Measurements from ENCODE around the gene APBB1IP. TPM values are rescaled to one million over a fixed set of nuclear protein-coding genes. Genes with fewer than 3 reads are reported as not detected.

APBB1IP gene
- total and polyA plus RNA-seq, 5 experiments from 2014 or later = 50.0 to 102 (median 68.5) TPM

- Mint-ChIP-seq H3K4me1 (peaks cover 0 to 9% (median 1%) of the 10 kb centered on the region in 4 donors), H3K9me3 (peaks cover 0 to 13% (median 1%) of the 10 kb centered on the region in 9 donors), H3K4me3 (no peak overlapping the region), H3K27ac (peak overlapping the region in 1 of 10 donors; percentile 41), H3K36me3 (peaks cover 0 to 3% (median 0%) of the 10 kb centered on the region in 3 donors), H3K27me3 (no peaks in the 10 kb centered on the region)
- ATAC-seq = no peak
- POLR2A ChIA-PET = no interaction called here
- DNase-seq = no peak
These were observed 14.4 kb upstream of the APBB1IP start for GRCh38 chr10:26423722-26424121.

GRCh38 chr10:26430641-26431163, 7.4 kb upstream of the APBB1IP start:
- Mint-ChIP-seq H3K9me3 (no peaks in the 10 kb centered on the region), H3K36me3 (no peaks in the 10 kb centered on the region), H3K27ac (peak overlapping the region in 6 of 10 donors; percentile 19 to 49 (median 28)), H3K27me3 (no peaks in the 10 kb centered on the region), H3K4me1 (peaks cover 9 to 23% (median 17%) of the 10 kb centered on the region in 4 donors), H3K4me3 (peak overlapping the region in 2 of 10 donors; percentile 32 to 63)
- ATAC-seq = peak in 1 of 2 donors; percentile 52
- no peak for DNase-seq
- POLR2A ChIA-PET = interaction anchor here (0.6 to 1.1 kb wide), 4 partner anchors 8 to 40 kb away, joined by 3 to 6 read pairs (median 4); no protein-coding TSS in a partner anchor

DNA sequence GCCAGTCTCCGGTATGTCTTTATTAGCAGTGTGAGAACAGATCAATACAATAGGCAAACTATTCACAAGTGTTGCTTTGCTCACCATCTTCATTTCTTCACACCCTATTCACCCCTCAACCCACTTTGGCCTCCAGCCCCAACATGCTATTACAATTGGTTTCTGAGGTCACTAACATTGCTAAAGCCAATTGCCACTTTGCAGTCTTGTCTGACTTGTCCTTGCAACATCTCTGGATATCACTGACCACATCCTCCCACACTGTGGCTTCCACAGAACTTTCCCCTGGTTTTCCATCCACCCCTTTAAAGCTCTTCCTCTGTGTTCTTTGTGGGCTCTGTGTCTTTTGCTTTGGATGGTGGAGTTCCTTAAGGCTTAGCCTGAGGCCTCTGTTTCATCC, 5.2 kb upstream of the APBB1IP start:
- DNase-seq (no peak), ATAC-seq (no peak)
- no peaks in the 10 kb centered on the region for H3K9me3 Mint-ChIP-seq
- POLR2A ChIA-PET = no interaction called here
- no peaks in the 10 kb centered on the region for H3K27me3 Mint-ChIP-seq
- peaks cover 24 to 41% (median 37%) of the 10 kb centered on the region in 4 donors for H3K4me1 Mint-ChIP-seq
- no peak overlapping the region for H3K27ac Mint-ChIP-seq
- no peak overlapping the region for H3K4me3 Mint-ChIP-seq
- H3K36me3 Mint-ChIP-seq = no peaks in the 10 kb centered on the region

GRCh38 chr10:26435852-26436251, 2.3 kb upstream of the APBB1IP start:
- DNase-seq (no peak), ATAC-seq (no peak)
- Mint-ChIP-seq H3K4me3 (peak overlapping the region in 9 of 10 donors; percentile 17 to 85 (median 43)), H3K27ac (peak overlapping the region; percentile 79 to 97 (median 94)), H3K36me3 (peaks cover 0 to 12% (median 0%) of the 10 kb centered on the region in 3 donors), H3K4me1 (peaks cover 24 to 37% (median 30%) of the 10 kb centered on the region in 4 donors), H3K27me3 (no peaks in the 10 kb centered on the region), H3K9me3 (no peaks in the 10 kb centered on the region)
- POLR2A ChIA-PET = interaction anchor here (0.6 to 4.1 kb wide), 5 partner anchors 12 to 51 kb away, joined by 3 to 40 read pairs (median 5); no protein-coding TSS in a partner anchor

- no peaks in the 10 kb centered on the region for H3K9me3 Mint-ChIP-seq
- no peaks in the 10 kb centered on the region for H3K27me3 Mint-ChIP-seq
- H3K36me3 Mint-ChIP-seq = peaks cover 0 to 12% (median under 1%) of the 10 kb centered on the region in 3 donors
- POLR2A ChIA-PET = interaction anchor here (2.0 to 4.1 kb wide), 6 partner anchors 11 to 53 kb away, joined by 6 to 40 read pairs (median 13); no protein-coding TSS in a partner anchor
- H3K4me3 Mint-ChIP-seq = peak overlapping the region in 8 of 10 donors; percentile 40 to 99 (median 75)
- DNase-seq = no peak
- peaks cover 29 to 47% (median 37%) of the 10 kb centered on the region in 4 donors for H3K4me1 Mint-ChIP-seq
- H3K27ac Mint-ChIP-seq = peak overlapping the region; percentile 90 to 99 (median 94)
- ATAC-seq = no peak
These were observed 1.3 kb upstream of the APBB1IP start for GRCh38 chr10:26436848-26437247.

DNA sequence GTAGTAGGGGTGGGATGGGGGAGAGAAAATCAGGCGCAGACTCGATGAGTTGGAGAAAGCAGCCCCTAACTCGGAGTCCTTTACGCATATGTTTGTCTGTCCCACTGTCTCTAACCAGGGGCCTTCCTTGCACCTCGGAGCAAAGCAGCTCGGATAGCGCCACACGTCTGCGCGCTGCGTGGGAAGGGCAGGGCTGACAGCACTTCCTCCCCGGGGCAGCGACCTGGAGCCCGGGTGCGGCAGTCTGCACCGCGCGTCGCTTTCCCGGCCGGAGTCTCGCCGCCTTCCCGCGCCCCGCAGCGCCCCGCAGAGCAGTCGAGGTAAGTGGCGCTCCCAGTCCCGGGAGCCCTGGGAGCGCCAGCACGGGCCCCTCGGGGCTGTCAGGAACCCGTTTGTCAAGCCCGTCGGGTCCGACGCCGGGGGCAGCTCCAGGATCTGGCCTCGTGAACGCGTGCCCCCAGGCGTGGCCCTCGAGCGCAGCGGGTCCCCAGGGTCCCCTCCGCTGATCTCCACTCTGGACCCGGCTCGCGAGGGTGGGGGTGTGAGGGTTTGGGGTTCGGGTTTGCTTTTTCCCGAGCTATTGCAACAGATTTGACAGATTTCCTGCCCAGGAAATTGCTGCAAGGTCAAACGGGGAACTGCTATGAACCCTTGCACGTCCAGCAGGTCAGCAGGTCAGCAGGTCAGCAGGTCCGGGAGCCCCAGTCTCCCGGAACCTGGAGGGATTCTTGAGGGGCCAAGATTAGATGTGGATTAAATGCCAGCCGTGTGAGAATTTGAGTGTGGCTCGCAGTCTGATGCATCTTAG, 597 bp downstream of the APBB1IP start:
- Mint-ChIP-seq H3K27ac (peak overlapping the region; percentile 90 to 99 (median 98)), H3K9me3 (peaks cover 0 to 2% (median 0%) of the 10 kb centered on the region in 9 donors), H3K4me1 (peaks cover 32 to 64% (median 54%) of the 10 kb centered on the region in 4 donors), H3K27me3 (no peaks in the 10 kb centered on the region), H3K36me3 (peaks cover 3 to 12% (median 7%) of the 10 kb centered on the region in 3 donors), H3K4me3 (peak overlapping the region; percentile 85 to 99 (median 98))
- DNase-seq = peak; percentile 53 to 88 (median 64)
- peak; percentile 78 to 82 for ATAC-seq
- POLR2A ChIA-PET = interaction anchor here (0.7 to 4.1 kb wide), 20 partner anchors 8 to 716 kb away, joined by 3 to 40 read pairs (median 5); partner anchors contain the start of gene YME1L1

- peak; percentile 21 to 41 for ATAC-seq
- DNase-seq = peak in 4 of 10 donors; percentile 33 to 49 (median 46)
- Mint-ChIP-seq H3K36me3 (peaks cover 5 to 19% (median 14%) of the 10 kb centered on the region in 3 donors), H3K27me3 (no peaks in the 10 kb centered on the region), H3K4me1 (peaks cover 40 to 69% (median 62%) of the 10 kb centered on the region in 4 donors), H3K9me3 (peaks cover 0 to 10% (median 0%) of the 10 kb centered on the region in 9 donors), H3K4me3 (peak overlapping the region; percentile 85 to 99 (median 98)), H3K27ac (peak overlapping the region; percentile 90 to 99 (median 98))
- POLR2A ChIA-PET = interaction anchor here (0.8 to 4.1 kb wide), 12 partner anchors 9 to 715 kb away, joined by 3 to 40 read pairs (median 6); partner anchors contain the start of gene YME1L1
These were observed 1.4 kb downstream of the APBB1IP start for GRCh38 chr10:26439406-26440087.

- peaks cover 36 to 69% (median 64%) of the 10 kb centered on the region in 4 donors for H3K4me1 Mint-ChIP-seq
- DNase-seq = no peak
- POLR2A ChIA-PET = interaction anchor here (1.0 to 4.1 kb wide), 4 partner anchors 16 to 46 kb away, joined by 3 to 34 read pairs (median 10); no protein-coding TSS in a partner anchor
- H3K27me3 Mint-ChIP-seq = no peaks in the 10 kb centered on the region
- ATAC-seq = no peak
- peaks cover 5 to 19% (median 14%) of the 10 kb centered on the region in 3 donors for H3K36me3 Mint-ChIP-seq
- H3K4me3 Mint-ChIP-seq = peak overlapping the region; percentile 85 to 99 (median 98)
- H3K27ac Mint-ChIP-seq = peak overlapping the region; percentile 88 to 99 (median 95)
- H3K9me3 Mint-ChIP-seq = peaks cover 0 to 11% (median 0%) of the 10 kb centered on the region in 9 donors
These were observed 1.9 kb downstream of the APBB1IP start for GRCh38 chr10:26440088-26440470.

GRCh38 chr10:26441491-26442214, 3.5 kb downstream of the APBB1IP start:
- Mint-ChIP-seq H3K36me3 (peaks cover 17 to 19% (median 17%) of the 10 kb centered on the region in 3 donors), H3K4me1 (peaks cover 37 to 69% (median 64%) of the 10 kb centered on the region in 4 donors), H3K27me3 (no peaks in the 10 kb centered on the region), H3K4me3 (peak overlapping the region; percentile 76 to 99 (median 84)), H3K9me3 (peaks cover 0 to 16% (median 0%) of the 10 kb centered on the region in 9 donors), H3K27ac (peak overlapping the region; percentile 91 to 97 (median 95))
- ATAC-seq (no peak), DNase-seq (peak in 1 of 10 donors; percentile 20)
- POLR2A ChIA-PET = interaction anchor here (0.7 to 2.6 kb wide), 6 partner anchors 19 to 69 kb away, joined by 3 to 14 read pairs (median 8); no protein-coding TSS in a partner anchor

- peaks cover 0 to 21% (median 0%) of the 10 kb centered on the region in 9 donors for H3K9me3 Mint-ChIP-seq
- ATAC-seq = no peak
- H3K36me3 Mint-ChIP-seq = peaks cover 7 to 27% (median 20%) of the 10 kb centered on the region in 3 donors
- peak overlapping the region in 8 of 10 donors; percentile 4 to 70 (median 62) for H3K4me3 Mint-ChIP-seq
- no peak for DNase-seq
- POLR2A ChIA-PET = interaction anchor here (0.6 to 1.2 kb wide), 4 partner anchors 12 to 49 kb away, joined by 3 read pairs; no protein-coding TSS in a partner anchor
- peak overlapping the region; percentile 87 to 100 (median 92) for H3K27ac Mint-ChIP-seq
- H3K27me3 Mint-ChIP-seq = peaks cover 0 to 3% (median 0%) of the 10 kb centered on the region in 5 donors
- H3K4me1 Mint-ChIP-seq = peaks cover 46 to 90% (median 85%) of the 10 kb centered on the region in 4 donors
These were observed 7.4 kb downstream of the APBB1IP start for GRCh38 chr10:26445411-26446031.

Measured in naive thymus-derived CD8-positive, alpha-beta T cell (primary cell).